ENCODE measurements around the gene IGF2R.

Gene IGF2R

DNA sequence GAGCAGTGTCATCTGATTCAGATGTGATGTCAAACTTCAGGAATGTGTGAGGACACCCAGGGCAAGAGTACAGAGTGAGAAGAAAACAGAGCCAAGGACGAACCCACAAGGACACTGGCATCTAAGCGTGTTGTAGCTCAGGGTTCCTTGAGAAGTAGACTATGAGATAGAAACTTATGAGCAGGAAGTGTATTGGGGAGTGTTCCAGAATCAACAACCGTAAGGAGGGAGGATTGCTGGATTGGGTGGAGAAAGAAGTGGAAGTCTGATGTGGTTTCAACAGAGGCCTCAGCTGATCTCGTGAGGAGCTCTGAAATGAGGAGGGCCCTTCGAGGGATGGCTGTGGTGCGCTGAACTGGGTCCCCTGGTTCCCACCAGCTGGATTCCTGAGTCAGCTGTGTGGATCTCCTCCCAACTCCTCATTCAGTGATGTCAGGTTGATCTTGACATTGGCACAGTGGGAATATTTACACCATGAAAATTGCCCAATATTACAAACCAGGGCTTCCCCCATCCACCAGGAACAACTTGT lies 25.7 kb upstream of the IGF2R start:
- H3K4me3 ChIP-seq (ENCODE audit: low read depth, low read length): no peak overlapping the region
- no peak for DNase-seq (ENCODE audit: low read depth)
- TF ChIP-seq, protein P1, sequence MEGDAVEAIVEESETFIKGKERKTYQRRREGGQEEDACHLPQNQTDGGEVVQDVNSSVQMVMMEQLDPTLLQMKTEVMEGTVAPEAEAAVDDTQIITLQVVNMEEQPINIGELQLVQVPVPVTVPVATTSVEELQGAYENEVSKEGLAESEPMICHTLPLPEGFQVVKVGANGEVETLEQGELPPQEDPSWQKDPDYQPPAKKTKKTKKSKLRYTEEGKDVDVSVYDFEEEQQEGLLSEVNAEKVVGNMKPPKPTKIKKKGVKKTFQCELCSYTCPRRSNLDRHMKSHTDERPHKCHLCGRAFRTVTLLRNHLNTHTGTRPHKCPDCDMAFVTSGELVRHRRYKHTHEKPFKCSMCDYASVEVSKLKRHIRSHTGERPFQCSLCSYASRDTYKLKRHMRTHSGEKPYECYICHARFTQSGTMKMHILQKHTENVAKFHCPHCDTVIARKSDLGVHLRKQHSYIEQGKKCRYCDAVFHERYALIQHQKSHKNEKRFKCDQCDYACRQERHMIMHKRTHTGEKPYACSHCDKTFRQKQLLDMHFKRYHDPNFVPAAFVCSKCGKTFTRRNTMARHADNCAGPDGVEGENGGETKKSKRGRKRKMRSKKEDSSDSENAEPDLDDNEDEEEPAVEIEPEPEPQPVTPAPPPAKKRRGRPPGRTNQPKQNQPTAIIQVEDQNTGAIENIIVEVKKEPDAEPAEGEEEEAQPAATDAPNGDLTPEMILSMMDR (IDR thresholded peaks at IDR 0.05; ENCODE audit: insufficient read depth, low read depth, low read length, missing control alignments): no peak

DNA sequence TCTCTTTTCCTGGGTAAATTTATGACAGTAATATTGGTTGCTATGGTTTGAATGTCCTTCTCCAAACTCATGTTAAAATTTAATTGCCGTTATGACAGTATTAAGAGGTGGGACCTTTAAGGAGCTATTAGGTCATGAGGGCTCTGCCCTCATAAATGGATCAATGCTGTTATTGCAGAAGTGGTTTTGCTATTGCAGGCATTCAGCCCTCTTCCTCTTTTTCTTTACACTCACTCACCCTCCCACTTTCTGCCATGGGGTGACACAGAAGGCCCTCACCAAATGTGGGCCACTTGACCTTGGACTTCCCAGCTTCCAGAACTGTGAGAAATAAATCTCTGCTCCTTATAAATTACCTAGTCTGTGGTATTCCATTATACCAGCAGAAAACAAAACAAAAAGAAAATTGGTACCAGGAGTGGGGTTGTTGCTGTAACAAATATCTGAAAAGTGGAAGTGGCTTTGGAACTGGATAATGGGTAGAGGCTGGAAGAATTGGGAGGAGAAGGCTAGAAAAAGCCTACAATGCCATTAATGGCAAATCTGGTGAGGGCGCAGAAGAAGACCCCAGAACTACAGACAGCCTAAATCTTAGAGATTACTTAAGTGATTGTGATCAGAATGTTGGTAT lies 24.8 kb upstream of the IGF2R start:
- H3K4me3 ChIP-seq (ENCODE audit: low read depth, low read length): no peak overlapping the region
- TF ChIP-seq, protein P1 (IDR thresholded peaks at IDR 0.05; ENCODE audit: insufficient read depth, low read depth, low read length, missing control alignments): no peak
- DNase-seq (ENCODE audit: low read depth): no peak

DNA sequence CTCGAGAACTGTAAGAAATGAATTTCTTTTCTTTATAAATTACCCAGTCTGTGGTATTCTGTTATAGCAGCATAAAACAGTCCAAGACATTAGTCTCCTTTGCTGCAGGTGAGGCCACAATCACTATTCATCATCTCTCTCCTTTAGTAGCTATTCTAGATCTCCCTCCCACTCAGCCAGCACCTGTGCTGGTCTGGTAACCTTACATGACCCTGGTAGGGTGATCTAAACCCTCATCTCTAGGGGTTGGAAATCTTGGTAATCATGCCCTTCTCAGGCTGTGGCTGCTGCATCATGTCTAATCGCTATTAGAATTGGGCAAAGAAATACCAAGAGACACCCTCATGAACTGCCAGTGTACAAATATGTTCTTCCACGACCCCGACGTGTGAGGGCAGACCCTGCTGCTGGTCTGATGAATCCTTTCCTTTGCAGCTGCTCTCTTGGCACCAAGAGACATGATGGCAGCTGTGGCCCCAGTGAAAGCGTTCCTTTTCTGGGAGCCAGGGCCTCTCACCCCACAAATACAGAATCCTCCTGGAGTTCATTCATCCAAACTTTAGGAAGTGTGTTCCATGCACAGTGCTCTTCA lies 23.0 kb upstream of the IGF2R start:
- no peak overlapping the region for H3K4me3 ChIP-seq (ENCODE audit: low read depth, low read length)
- TF ChIP-seq, protein P1 (IDR thresholded peaks at IDR 0.05; ENCODE audit: insufficient read depth, low read depth, low read length, missing control alignments): no peak
- DNase-seq (ENCODE audit: low read depth): no peak

DNA sequence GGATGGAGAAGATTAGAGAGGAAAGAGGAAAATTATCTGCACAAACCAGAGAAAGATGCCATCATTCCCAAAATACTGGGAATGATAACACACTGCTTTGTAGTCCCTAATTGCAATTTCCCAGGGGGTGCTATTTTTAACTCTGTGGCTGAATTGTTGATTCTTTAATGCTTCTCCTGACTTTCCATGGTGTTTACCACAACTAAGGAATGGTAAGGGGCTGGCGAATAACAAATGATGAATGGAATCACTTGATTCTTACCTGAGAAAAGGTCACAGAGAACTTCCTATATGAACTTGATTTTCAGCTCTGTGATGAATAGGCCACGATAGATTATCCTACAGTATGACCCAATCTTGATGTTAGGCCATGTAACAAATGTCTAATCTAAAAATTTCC lies 22.0 kb upstream of the IGF2R start:
- DNase-seq (ENCODE audit: low read depth): no peak
- TF ChIP-seq, protein P1 (IDR thresholded peaks at IDR 0.05; ENCODE audit: insufficient read depth, low read depth, low read length, missing control alignments): no peak
- no peak overlapping the region for H3K4me3 ChIP-seq (ENCODE audit: low read depth, low read length)

DNA sequence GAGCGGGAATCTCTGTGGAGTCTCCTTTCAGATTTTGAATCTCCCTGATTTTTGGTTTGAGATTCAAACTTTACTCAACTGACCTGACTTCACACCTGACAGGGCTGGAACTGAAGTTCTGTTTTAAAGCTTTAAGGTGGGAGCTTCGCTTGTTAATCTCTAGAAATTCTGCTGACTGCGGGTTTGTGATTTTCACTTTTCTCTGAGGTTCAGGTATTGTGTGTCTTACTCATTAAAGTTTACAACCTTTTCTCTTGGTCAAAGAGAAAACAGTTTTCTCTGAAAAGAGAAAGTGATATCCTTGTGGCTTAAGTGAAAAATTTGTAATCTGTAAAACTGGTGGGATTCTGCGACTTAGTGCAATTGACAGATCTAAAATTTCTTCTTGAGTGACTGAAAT lies 20.7 kb upstream of the IGF2R start:
- DNase-seq (ENCODE audit: low read depth): peak; percentile 26
- no peak overlapping the region for H3K4me3 ChIP-seq (ENCODE audit: low read depth, low read length)
- TF ChIP-seq, protein P1 (IDR thresholded peaks at IDR 0.05; ENCODE audit: insufficient read depth, low read depth, low read length, missing control alignments): no peak

DNA sequence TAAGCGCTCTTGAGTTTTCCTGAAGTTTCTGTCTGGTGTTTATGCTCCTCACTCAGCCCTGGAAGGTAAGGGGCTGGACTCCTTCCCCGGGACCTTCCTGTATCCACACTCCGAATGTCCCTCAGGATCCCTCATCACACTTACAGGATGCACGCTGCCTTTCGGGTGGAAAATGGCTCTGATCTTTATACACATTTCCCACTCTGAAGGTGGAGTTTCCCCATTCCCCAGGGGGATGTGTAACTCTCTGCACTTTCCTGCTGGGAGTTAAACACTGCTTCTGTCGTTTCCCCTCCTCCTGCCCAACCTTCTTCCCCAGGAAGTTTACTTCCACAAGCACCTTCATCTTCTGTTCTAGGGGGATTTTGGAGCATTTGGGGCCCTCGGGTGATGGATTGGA lies 17.1 kb upstream of the IGF2R start:
- TF ChIP-seq, protein P1 (IDR thresholded peaks at IDR 0.05; ENCODE audit: insufficient read depth, low read depth, low read length, missing control alignments): no peak
- no peak overlapping the region for H3K4me3 ChIP-seq (ENCODE audit: low read depth, low read length)
- no peak for DNase-seq (ENCODE audit: low read depth)

All from GM12865 (cell line).